NOMO-1 treated with dmso at 0.1 percent for 144 hours (cell line): ENCODE data around the gene MXD4.

ENCODE experiments used
- DNase-seq: peaks from one replicate; lab custom pipeline; 2025; ENCODE audit not compliant: unreplicated experiment; lab: John Stamatoyannopoulos, UW

The MXD4 gene

GRCh38 chr4:2292646-2293108 lies 30.8 kb upstream of the MXD4 start:
- DNase-seq = no peak

GRCh38 chr4:2291705-2292645 lies 30.1 kb upstream of the MXD4 start:
- no peak for DNase-seq

- no peak for DNase-seq
These were observed 29.2 kb upstream of the MXD4 start for GRCh38 chr4:2290974-2291704.

GRCh38 chr4:2290488-2290887 lies 28.6 kb upstream of the MXD4 start:
- no peak for DNase-seq

GRCh38 chr4:2289955-2290333 lies 28.0 kb upstream of the MXD4 start:
- no peak for DNase-seq

GRCh38 chr4:2289311-2289954 lies 27.5 kb upstream of the MXD4 start:
- no peak for DNase-seq

GRCh38 chr4:2288051-2288541 lies 26.2 kb upstream of the MXD4 start:
- no peak for DNase-seq

GRCh38 chr4:2287594-2287915 lies 25.6 kb upstream of the MXD4 start:
- DNase-seq = no peak

- no peak for DNase-seq
These were observed 25.1 kb upstream of the MXD4 start for GRCh38 chr4:2286904-2287593.

GRCh38 chr4:2285613-2286381 lies 23.9 kb upstream of the MXD4 start:
- no peak for DNase-seq

- DNase-seq = no peak
These were observed 23.2 kb upstream of the MXD4 start for GRCh38 chr4:2284934-2285612.

GRCh38 chr4:2284161-2284933 lies 22.4 kb upstream of the MXD4 start:
- no peak for DNase-seq

- no peak for DNase-seq
These were observed 21.3 kb upstream of the MXD4 start for GRCh38 chr4:2283199-2283711.

GRCh38 chr4:2281575-2282343 lies 19.9 kb upstream of the MXD4 start:
- DNase-seq = no peak

GRCh38 chr4:2280531-2281300 lies 18.8 kb upstream of the MXD4 start:
- no peak for DNase-seq

- no peak for DNase-seq
These were observed 16.0 kb upstream of the MXD4 start for GRCh38 chr4:2277956-2278355.
